Mucosa of descending colon (tissue), 3 donors: Measurements from ENCODE around the gene OR7A5. TPM values are rescaled to one million over a fixed set of nuclear protein-coding genes. Genes with fewer than 3 reads are reported as not detected.

ENCODE experiments used
- ATAC-seq: fragments of 200-7000 bp; cut with Tn5 transposase; one replicate; pipeline ENCODE4 v1.9.1; 2020; ENCODE audit warnings: mild to moderate bottlenecking, moderate library complexity
- DNase-seq, 3 donors: peaks; one replicate each; pipeline ENCODE4 v3.0.0-alpha.2; 2020
- H3K36me3 ChIP-seq: fragments of 200-600 bp; one replicate; pipeline ENCODE4 v1.8.0; 2021; ENCODE audit warnings: low read depth, mild to moderate bottlenecking
- H3K4me1 ChIP-seq: fragments of 200-600 bp; one replicate; pipeline ENCODE4 v1.8.0; 2021; ENCODE audit warnings: low read depth, mild to moderate bottlenecking
- H3K4me3 ChIP-seq: fragments of 200-600 bp; one replicate; pipeline ENCODE4 v1.8.0; 2021; ENCODE audit warnings: mild to moderate bottlenecking
- H3K9me3 ChIP-seq: fragments of 200-600 bp; one replicate; pipeline ENCODE4 v1.8.0; 2021; ENCODE audit warnings: mild to moderate bottlenecking
- intact Hi-C, 2 donors: fragments of 100-400 bp; cut with DNase I in 1 of 2; cut with micrococcal nuclease in 1 of 2; formaldehyde crosslinking; loops; one replicate each; pipeline versions ENCODE4 v1.11.0 to v1.11.1; 2022; cut with DNase I, micrococcal nuclease
- total RNA-seq, 3 donors: library from RNA; stranded (reverse); fragmentation: NEBNext Ultra II Directional in 2 of 3; extraction: Animal tissue kit (Norgen Biotek cat#: 25700) in 2 of 3; gene quantifications; one replicate each; pipeline versions ENCODE4 v1.2.1 to v1.2.4, GENCODE V29; 2021 to 2023
- TF ChIP-seq, protein P1 (sequence below): fragments of 200-600 bp; IDR thresholded peaks from one replicate; pipeline ENCODE4 v1.8.0; 2022; ENCODE audit warnings: antibody characterized with exemption, mild to moderate bottlenecking
- donor health status: DM: no; HTN: no; CAD: no; lungs with moderate emphysema.
- donor health status: DM: no; HTN: no; CAD: no.
- donor health status: DM: no; HTN: yes; CAD: no.

The OR7A5 gene
- total RNA-seq, 3 donors from 2014 or later: not detected

DNA sequence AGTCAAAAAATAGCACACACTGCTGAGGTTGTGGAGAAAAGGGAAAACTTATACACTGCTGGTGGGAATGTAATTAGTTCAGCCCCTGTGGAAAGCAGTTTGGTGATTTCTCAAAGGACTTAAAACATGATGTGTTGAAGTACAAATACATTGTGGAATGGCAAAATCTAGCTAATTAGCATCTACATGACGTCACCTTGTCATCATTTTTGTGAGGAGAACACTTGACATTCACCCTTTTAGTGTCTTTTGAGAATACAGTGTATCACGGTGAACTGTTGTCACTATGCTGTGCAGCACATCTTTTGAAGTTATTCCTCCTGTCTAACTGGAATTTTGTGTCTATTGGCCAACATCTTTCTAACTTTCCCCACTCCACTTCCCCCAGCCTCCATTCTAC, 8.2 kb upstream of the OR7A5 start:
- Histone ChIP-seq H3K4me3 (no peak overlapping the region), H3K9me3 (no peaks in the 10 kb centered on the region), H3K4me1 (no peaks in the 10 kb centered on the region), H3K36me3 (no peaks in the 10 kb centered on the region)
- TF ChIP-seq, protein P1, sequence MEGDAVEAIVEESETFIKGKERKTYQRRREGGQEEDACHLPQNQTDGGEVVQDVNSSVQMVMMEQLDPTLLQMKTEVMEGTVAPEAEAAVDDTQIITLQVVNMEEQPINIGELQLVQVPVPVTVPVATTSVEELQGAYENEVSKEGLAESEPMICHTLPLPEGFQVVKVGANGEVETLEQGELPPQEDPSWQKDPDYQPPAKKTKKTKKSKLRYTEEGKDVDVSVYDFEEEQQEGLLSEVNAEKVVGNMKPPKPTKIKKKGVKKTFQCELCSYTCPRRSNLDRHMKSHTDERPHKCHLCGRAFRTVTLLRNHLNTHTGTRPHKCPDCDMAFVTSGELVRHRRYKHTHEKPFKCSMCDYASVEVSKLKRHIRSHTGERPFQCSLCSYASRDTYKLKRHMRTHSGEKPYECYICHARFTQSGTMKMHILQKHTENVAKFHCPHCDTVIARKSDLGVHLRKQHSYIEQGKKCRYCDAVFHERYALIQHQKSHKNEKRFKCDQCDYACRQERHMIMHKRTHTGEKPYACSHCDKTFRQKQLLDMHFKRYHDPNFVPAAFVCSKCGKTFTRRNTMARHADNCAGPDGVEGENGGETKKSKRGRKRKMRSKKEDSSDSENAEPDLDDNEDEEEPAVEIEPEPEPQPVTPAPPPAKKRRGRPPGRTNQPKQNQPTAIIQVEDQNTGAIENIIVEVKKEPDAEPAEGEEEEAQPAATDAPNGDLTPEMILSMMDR: no peak
- ATAC-seq: no peak
- DNase-seq: no peak
- intact Hi-C loops: no loop called here

DNA sequence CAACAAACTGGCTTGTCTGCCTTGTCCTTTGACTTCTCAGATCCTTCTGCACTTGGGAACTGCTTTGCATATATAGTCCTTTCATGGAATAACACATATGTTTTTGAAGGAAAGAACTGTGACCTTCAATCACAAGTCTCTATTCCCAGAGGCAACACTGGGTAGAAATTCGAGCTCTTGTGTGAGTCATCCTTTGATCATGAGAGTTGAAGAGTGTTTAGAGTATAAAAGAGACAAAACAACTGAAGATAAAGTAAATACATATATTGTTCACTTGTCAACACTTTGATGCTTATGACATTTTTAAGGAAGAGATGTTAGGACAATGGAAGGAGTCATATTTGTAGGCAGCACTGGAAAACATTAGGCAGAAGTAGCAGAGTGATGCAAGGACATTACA, 5.2 kb upstream of the OR7A5 start:
- intact Hi-C loops: no loop called here
- ATAC-seq (no peak), DNase-seq (no peak)
- no peak overlapping the region for H3K4me3 ChIP-seq
- H3K9me3 ChIP-seq: no peaks in the 10 kb centered on the region
- H3K4me1 ChIP-seq: no peaks in the 10 kb centered on the region
- TF ChIP-seq, protein P1: no peak
- H3K36me3 ChIP-seq: no peaks in the 10 kb centered on the region

DNA sequence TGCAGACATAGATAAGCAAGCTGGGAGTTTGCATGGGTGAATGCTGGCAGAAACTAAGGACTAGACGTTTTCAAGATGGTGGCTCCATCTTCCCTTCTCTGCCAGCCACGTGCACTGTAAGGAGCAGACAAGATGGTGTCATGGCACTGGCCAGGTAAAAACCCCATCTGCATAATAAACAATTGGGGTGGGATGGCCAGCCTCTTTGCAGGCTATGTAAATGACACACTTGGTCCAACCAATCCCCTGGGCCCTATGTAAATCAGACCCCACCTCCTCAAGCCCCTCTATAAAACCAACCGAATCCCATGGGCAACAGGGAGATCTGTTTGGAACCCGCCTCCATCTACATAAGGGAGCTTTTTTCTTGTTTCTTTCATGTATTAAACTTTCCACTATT, 2.4 kb upstream of the OR7A5 start:
- no peak overlapping the region for H3K4me3 ChIP-seq
- no peak for ATAC-seq
- intact Hi-C loops: no loop called here

DNA sequence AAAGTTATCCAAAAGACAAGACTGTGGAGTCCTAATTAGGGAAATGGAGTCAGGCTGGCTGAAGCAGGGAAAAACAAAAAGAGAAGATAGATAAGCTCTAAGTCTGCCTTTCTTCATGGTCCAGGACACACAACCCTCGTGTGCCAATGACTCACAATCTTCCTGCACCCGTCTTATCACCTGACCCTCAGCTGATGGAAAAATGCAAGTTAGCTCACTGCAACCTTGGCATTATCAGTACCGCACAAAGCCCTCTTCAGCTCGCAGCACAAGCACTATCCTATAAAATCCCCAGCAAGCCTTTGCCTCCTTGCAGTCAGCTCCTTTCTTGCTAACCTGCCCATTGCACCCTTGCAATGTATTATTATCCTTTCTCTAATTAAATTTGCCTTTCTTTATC, 4.3 kb downstream of the OR7A5 start:
- ATAC-seq: no peak
- intact Hi-C loops: no loop called here
- Histone ChIP-seq H3K4me1 (no peaks in the 10 kb centered on the region), H3K9me3 (no peaks in the 10 kb centered on the region), H3K4me3 (no peak overlapping the region), H3K36me3 (no peaks in the 10 kb centered on the region)
- DNase-seq: no peak
- TF ChIP-seq, protein P1: no peak

More for the DNA sequence above, 2.4 kb upstream of the OR7A5 start:
- TF ChIP-seq, protein P1: no peak
- H3K9me3 ChIP-seq: no peaks in the 10 kb centered on the region
- no peak for DNase-seq
- H3K4me1 ChIP-seq: no peaks in the 10 kb centered on the region
- H3K36me3 ChIP-seq: no peaks in the 10 kb centered on the region

DNA sequence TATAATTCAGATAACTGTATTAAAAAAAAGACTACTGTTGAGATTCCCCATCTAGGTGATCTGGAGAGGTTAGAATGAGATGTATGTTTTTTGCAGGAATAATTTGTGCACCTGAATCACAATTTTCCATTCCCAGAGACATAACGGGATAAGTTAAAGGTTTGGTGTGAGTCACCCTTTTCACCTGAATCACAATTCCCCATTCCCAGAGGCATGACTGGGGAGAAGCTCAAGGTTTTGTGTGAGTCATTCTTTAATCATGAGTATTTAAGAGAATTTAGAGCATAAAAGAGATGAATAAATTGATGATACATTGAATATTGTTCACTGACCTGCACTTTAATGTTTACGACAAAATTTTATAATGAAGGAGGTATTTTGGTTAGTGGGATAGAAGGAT, 9.0 kb downstream of the OR7A5 start:
- TF ChIP-seq, protein P1: no peak
- ATAC-seq (no peak), DNase-seq (no peak)
- Histone ChIP-seq H3K9me3 (no peaks in the 10 kb centered on the region), H3K36me3 (no peaks in the 10 kb centered on the region), H3K4me1 (no peaks in the 10 kb centered on the region), H3K4me3 (no peak overlapping the region)
- intact Hi-C loops: no loop called here

DNA sequence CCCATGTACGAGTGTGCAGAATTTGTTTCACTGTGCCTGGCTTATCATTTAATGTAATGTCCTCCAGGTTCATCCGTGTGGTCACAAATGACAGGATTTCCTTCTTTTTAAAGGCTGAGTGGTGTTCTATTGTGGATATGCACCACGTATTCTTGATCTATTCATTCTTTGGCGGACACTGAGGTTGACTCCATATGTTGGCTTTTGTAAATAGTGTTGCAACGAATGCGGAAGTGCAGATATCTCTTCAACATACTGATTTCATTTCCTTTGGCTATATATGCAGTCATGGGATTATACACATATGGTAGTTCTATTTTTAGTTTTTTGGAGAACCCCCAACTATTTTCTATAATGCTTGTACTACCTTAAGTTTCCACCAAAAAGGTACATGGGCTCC, 13.0 kb downstream of the OR7A5 start:
- intact Hi-C loops: no loop called here
- ATAC-seq: no peak
- TF ChIP-seq, protein P1: no peak

More for the DNA sequence above, 13.0 kb downstream of the OR7A5 start:
- Histone ChIP-seq H3K4me3 (no peak overlapping the region), H3K4me1 (no peaks in the 10 kb centered on the region), H3K36me3 (no peaks in the 10 kb centered on the region), H3K9me3 (no peaks in the 10 kb centered on the region)
- DNase-seq: no peak
